Common myeloid progenitor, CD34-positive (primary cell): ENCODE measurements around the gene S100G.

Source experiments
- CTCF ChIA-PET: fragments of 350-600 bp; sonication (Branson Sonifier 250); formaldehyde crosslinking; loops from one replicate; lab custom pipeline; 2021; ENCODE audit warnings: antibody characterized with exemption; lab: Charles Lee
- POLR2A ChIA-PET: fragments of 350-600 bp; sonication (Branson Sonifier 250); formaldehyde crosslinking; loops from one replicate; lab custom pipeline; 2021; ENCODE audit warnings: antibody characterized with exemption; lab: Charles Lee
- DNase-seq, 3 donors: peaks; one replicate each; pipeline versions ENCODE4 v3.0.0 to v3.0.0-alpha.2; 2013
- H3K27ac ChIP-seq, 2 experiments: 1 replicate in 1 of 2; 2 replicates in 1 of 2; pipeline ENCODE4 v1.7.0; 2013; ENCODE audit warnings: inconsistent platforms in 2 of 2, low read length in 2 of 2, mild to moderate bottlenecking in 2 of 2, low read depth in 1 of 2, moderate library complexity in 1 of 2; ENCODE audit not compliant: severe bottlenecking in 2 of 2, insufficient read depth in 1 of 2, poor library complexity in 1 of 2
- H3K27me3 ChIP-seq, 5 experiments: replicated peaks in 2 of 5; 1 replicate in 3 of 5; 2 replicates in 2 of 5; pipeline versions ENCODE4 v1.6.1 to v1.7.0; 2013; ENCODE audit warnings: low read length in 4 of 5, mild to moderate bottlenecking in 2 of 5, moderate library complexity in 2 of 5, inconsistent platforms in 1 of 5; ENCODE audit not compliant: insufficient read depth in 5 of 5, control insufficient read depth in 4 of 5
- H3K36me3 ChIP-seq, 4 experiments: 1 replicate in 2 of 4; 2 replicates in 2 of 4; pipeline versions ENCODE4 v1.6.1 to v1.7.0; 2013; ENCODE audit warnings: low read length in 3 of 4, control low read depth in 1 of 4, mild to moderate bottlenecking in 1 of 4; ENCODE audit not compliant: control insufficient read depth in 4 of 4, insufficient read depth in 4 of 4
- H3K4me1 ChIP-seq, 4 experiments: 1 replicate in 3 of 4; 2 replicates in 1 of 4; pipeline versions ENCODE4 v1.6.1 to v1.7.1; 2013; ENCODE audit warnings: low read length in 3 of 4, mild to moderate bottlenecking in 3 of 4, control low read depth in 1 of 4, inconsistent platforms in 1 of 4, moderate library complexity in 1 of 4; ENCODE audit not compliant: control insufficient read depth in 4 of 4, insufficient read depth in 4 of 4; ENCODE audit errors: control extremely low read depth in 1 of 4
- H3K4me3 ChIP-seq, 7 experiments: 1 replicate in 4 of 7; 2 replicates in 3 of 7; pipeline versions ENCODE4 v1.5.1 to v1.7.0; 2013; ENCODE audit warnings: mild to moderate bottlenecking in 7 of 7, low read length in 6 of 7, moderate library complexity in 6 of 7, inconsistent platforms in 2 of 7, low read depth in 2 of 7, control low read depth in 1 of 7; ENCODE audit not compliant: insufficient read depth in 4 of 7, control insufficient read depth in 1 of 7; ENCODE audit errors: extremely low read depth in 1 of 7
- H3K9me3 ChIP-seq, 5 experiments: 1 replicate in 4 of 5; 2 replicates in 1 of 5; pipeline versions ENCODE4 v1.6.1 to v1.7.1; 2013; ENCODE audit warnings: low read length in 4 of 5, mild to moderate bottlenecking in 2 of 5, inconsistent platforms in 1 of 5, low read depth in 1 of 5, moderate library complexity in 1 of 5; ENCODE audit not compliant: control insufficient read depth in 4 of 5, insufficient read depth in 2 of 5; ENCODE audit errors: control extremely low read depth in 1 of 5
- WGBS: methylation state at CpG from one replicate; pipeline ENCODE4 v1.1.5; 2013; ENCODE audit not compliant: insufficient coverage; 5-methylcytosine and 5-hydroxymethylcytosine counted together

S100G gene

DNA sequence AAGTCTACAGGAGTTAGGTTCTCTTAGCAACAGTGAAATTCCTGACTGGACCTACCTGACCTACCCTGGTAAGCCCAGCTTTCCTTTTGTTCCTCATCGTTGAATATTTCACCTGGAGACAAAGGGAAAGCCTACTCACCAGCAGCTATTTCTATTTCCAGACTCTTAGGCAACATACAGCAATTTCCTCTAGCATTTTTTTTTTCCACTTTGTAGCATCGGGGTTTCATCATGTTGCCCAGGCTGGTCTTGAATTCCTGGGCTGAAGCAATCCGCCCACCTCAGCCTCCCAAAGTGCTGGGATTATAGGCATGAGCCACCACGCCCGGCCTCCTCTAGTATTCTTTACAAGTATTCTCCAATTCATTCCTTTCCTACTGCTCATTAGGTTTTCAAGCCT, 6.8 kb upstream of the S100G start:
- peaks cover 0 to 3% (median 0%) of the 10 kb centered on the region in 5 experiments for H3K9me3 ChIP-seq
- CTCF ChIA-PET, result no interaction called here
- POLR2A ChIA-PET, result no interaction called here
- peaks cover 0 to 10% (median 1%) of the 10 kb centered on the region in 4 experiments for H3K36me3 ChIP-seq
- H3K27me3 ChIP-seq, result peaks cover 0 to 19% (median 0%) of the 10 kb centered on the region in 5 experiments
- H3K4me3 ChIP-seq, result no peak overlapping the region
- no peak overlapping the region for H3K27ac ChIP-seq
- DNase-seq, result no peak
- WGBS, result 90% methylated on average over 2 of the region's 5 CpGs
- H3K4me1 ChIP-seq, result peaks cover 0 to 4% (median 0%) of the 10 kb centered on the region in 4 experiments

DNA sequence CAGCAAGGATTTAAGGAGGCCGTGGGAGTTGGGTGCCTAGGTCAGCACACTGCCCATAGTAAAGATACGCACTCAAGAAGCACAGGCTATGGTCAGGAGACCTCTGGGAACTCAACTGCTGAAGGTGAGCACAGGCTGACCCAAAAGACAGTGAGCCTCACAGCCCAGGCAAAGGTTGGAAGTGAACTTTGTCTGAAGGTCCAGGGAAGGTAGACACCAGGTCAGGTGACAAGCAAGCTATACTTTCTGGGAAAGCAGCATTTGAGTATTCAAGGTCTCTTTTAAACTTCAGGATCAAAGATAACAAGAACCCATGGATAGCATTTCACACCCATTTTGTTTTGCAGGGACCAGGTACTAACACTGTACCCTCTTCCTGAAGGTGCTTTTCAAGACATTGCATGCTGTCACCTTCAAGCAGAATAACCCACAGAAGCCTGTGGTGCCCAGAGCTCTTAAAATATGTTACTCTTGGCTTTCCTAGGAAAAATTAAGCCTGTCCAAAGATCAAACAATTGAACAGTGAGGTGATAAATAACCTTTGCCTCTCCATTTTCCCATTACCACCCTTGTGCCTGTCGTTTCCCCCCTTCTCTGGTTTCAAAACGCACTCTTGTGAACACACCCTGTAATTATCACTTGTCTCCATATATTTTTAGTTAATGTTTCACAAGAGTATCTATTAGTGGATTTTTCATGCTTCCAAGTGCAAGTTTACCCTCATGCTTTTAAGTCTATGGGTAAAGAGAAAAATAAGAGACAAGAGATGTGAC, 3.4 kb upstream of the S100G start:
- ChIA-PET CTCF (no interaction called here), POLR2A (no interaction called here)
- Histone ChIP-seq H3K27ac (no peak overlapping the region), H3K27me3 (peaks cover 0 to 15% (median 0%) of the 10 kb centered on the region in 5 experiments), H3K9me3 (peaks cover 0 to 3% (median 0%) of the 10 kb centered on the region in 5 experiments), H3K4me1 (peaks cover 0 to 4% (median 0%) of the 10 kb centered on the region in 4 experiments), H3K36me3 (peaks cover 0 to 6% (median 1%) of the 10 kb centered on the region in 4 experiments), H3K4me3 (no peak overlapping the region)
- no peak for DNase-seq
- 94% methylated on average over 2 of the region's 4 CpGs for WGBS

DNA sequence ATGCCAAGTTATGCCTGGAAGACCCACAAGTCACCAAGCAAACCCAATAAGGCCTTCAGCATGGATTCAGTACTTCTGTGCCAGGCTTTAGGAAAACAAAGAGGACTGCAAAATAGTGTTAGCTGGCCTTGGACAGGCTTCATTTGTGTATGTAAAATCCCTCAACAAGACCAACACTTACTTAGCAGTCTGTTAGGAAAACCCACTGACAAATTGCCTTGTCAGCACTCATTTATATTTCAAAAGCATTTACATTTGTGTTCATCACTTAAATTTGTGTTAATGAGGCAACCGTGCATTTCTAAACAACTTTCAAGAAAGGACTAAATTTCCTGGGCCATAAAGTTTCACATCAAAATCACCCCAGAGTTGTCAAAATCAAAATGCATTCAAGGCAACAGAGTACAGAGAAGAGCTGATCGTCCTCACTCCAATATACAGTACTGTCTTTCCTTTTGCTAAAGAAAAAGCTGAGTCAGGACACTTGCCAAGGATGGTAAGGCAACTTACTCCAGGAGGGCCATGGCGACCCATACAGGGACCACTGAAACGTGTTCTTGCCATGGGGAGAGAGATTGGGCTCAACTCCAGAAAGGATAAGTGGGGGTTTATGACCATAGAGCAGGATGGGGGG, 1.6 kb downstream of the S100G start:
- DNase-seq, result no peak
- ChIA-PET POLR2A (no interaction called here), CTCF (interaction anchor here (0.6 kb wide), 1 partner anchor 46 kb away, joined by 5 read pairs; no protein-coding TSS in a partner anchor)
- 92% methylated on average over 3 of the region's 4 CpGs for WGBS
- peaks cover 0 to 13% (median 0%) of the 10 kb centered on the region in 5 experiments for H3K27me3 ChIP-seq
- H3K36me3 ChIP-seq, result peaks cover 0 to 7% (median 2%) of the 10 kb centered on the region in 4 experiments
- H3K9me3 ChIP-seq, result no peaks in the 10 kb centered on the region
- no peak overlapping the region for H3K27ac ChIP-seq
- H3K4me1 ChIP-seq, result peaks cover 0 to 2% (median 0%) of the 10 kb centered on the region in 4 experiments
- H3K4me3 ChIP-seq, result no peak overlapping the region

DNA sequence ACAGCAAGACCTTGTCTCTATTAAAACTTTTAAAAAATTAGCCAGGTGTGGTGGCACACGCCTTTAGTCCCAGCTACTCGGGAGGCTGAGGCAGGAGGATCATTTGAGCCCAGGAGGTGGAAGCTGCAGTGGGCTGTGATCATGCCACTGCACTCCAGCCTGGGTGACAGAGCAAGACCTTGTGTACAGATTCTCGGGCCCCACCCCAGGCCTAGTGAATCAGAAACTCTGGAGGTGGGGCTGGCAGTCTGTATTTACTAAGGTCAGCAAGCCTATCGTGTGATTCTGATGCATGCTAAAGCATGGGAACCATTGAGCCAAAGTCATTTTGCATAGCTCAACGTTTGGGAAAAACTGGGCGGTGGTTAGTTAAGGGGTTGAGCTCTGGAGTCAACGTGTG, 3.5 kb downstream of the S100G start:
- ChIA-PET CTCF (no interaction called here), POLR2A (interaction anchor here (0.5 kb wide), 1 partner anchor 551 kb away, joined by 3 read pairs; no protein-coding TSS in a partner anchor)
- Histone ChIP-seq H3K36me3 (peaks cover 0 to 7% (median 1%) of the 10 kb centered on the region in 4 experiments), H3K27me3 (peaks cover 0 to 18% (median 0%) of the 10 kb centered on the region in 5 experiments), H3K4me1 (peaks cover 0 to 2% (median 0%) of the 10 kb centered on the region in 4 experiments), H3K4me3 (no peak overlapping the region), H3K27ac (no peak overlapping the region), H3K9me3 (no peaks in the 10 kb centered on the region)
- 88% methylated on average over 7 of the region's 7 CpGs for WGBS
- no peak for DNase-seq

DNA sequence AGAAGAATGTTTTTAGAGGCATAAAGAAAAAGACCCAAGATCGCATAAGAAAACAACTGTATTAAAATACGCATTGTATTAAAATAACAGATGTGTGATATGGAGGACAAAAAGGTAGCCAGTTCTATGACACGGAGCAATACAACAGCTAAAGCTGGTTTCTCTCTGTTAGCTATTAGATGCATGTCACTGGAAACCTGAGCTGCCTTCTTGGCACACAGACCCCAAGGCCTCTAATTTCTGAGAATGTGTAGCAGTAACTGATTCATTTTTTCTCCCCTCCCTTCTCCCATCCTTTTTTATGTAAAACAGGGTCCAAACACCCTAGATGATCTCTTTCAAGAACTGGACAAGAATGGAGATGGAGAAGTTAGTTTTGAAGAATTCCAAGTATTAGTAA, 4.1 kb downstream of the S100G start:
- Histone ChIP-seq H3K27ac (no peak overlapping the region), H3K9me3 (no peaks in the 10 kb centered on the region), H3K4me3 (no peak overlapping the region), H3K36me3 (peaks cover 0 to 7% (median 1%) of the 10 kb centered on the region in 4 experiments), H3K27me3 (peaks cover 0 to 18% (median 0%) of the 10 kb centered on the region in 5 experiments), H3K4me1 (peaks cover 0 to 2% (median 0%) of the 10 kb centered on the region in 4 experiments)
- DNase-seq, result no peak
- 100% methylated on average over 2 of the region's 3 CpGs for WGBS
- CTCF ChIA-PET, result no interaction called here
- POLR2A ChIA-PET, result no interaction called here

DNA sequence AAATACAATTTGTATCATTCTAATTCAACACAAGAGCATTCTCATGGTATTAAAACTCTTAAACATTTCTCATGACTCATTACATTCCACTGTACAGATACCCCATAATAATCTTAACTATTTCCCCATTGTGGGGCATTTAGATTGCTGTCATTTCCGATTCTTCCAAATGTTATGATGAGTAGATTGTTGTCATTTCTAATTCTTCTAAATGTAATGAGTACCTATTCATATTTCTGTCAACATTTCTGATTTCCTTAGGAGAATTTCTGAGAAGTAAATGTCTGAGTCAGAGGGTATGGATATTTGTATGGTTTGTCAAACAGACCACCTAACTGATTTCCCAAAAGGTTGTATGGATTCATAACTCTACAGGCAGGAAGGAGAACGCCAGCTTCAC, 8.3 kb downstream of the S100G start:
- H3K4me1 ChIP-seq, result peaks cover 0 to 2% (median 0%) of the 10 kb centered on the region in 4 experiments
- no peak overlapping the region for H3K27ac ChIP-seq
- H3K9me3 ChIP-seq, result no peaks in the 10 kb centered on the region
- H3K27me3 ChIP-seq, result peaks cover 0 to 14% (median 0%) of the 10 kb centered on the region in 5 experiments
- DNase-seq, result no peak
- no CpG with 5 or more reads among the region's 2 CpGs for WGBS
- no peak overlapping the region for H3K4me3 ChIP-seq
- H3K36me3 ChIP-seq, result peaks cover 0 to 7% (median 0%) of the 10 kb centered on the region in 4 experiments
- CTCF ChIA-PET, result no interaction called here
- POLR2A ChIA-PET, result no interaction called here

DNA sequence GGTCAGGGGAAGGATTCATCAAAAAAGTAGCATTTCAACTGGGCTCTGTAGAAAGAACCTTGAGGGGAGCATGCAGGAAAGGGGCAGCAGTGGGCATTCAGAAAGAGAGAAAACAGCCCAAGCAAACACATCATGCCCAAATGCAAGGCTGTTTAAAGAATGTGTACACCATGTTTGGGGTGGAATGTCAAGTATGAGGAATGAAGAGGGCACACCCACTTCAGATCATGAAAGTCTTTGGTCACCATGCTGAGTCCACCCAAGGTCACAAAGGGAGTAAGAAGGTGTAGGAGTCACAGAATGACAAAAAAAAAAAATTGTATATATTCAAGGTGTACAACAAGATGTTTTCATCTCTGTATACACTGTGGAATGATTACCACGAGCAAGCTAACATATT, 9.4 kb downstream of the S100G start:
- ChIA-PET CTCF (no interaction called here), POLR2A (no interaction called here)
- no peak for DNase-seq
- Histone ChIP-seq H3K27ac (no peak overlapping the region), H3K9me3 (no peaks in the 10 kb centered on the region), H3K27me3 (peaks cover 0 to 14% (median 0%) of the 10 kb centered on the region in 5 experiments), H3K4me1 (peaks cover 0 to 2% (median 0%) of the 10 kb centered on the region in 4 experiments), H3K4me3 (no peak overlapping the region), H3K36me3 (peaks cover 0 to 4% (median under 1%) of the 10 kb centered on the region in 4 experiments)
- WGBS, result no CpG with 5 or more reads among the region's 1 CpG
